SH-SY5Y (cell line): ENCODE data around the gene DUSP5.

Experiments used
- GATA2 ChIP-seq: IDR thresholded peaks from 2 replicates; pipeline ENCODE4 v1.6.1; 2011; ENCODE audit warnings: mild to moderate bottlenecking, low read depth, low read length
- GATA3 ChIP-seq: IDR thresholded peaks from 2 replicates; pipeline ENCODE4 v1.6.1; 2011; ENCODE audit warnings: low read depth, mild to moderate bottlenecking, low read length, moderate library complexity

GRCh38 chr10:110509560-110509959 lies 11.9 kb downstream of the DUSP5 start:
- TF ChIP-seq GATA2 = no peak
- TF ChIP-seq GATA3 = no peak
